Transverse colon (tissue), 4 donors: ENCODE measurements around the gene TPD52L1. TPM values are rescaled to one million over a fixed set of nuclear protein-coding genes. Genes with fewer than 3 reads are reported as not detected.

Experiments used
- DNase-seq: peaks from one replicate; pipeline ENCODE4 v3.0.0-alpha.2; 2019
- H3K27ac ChIP-seq, 4 donors: fragments of 200-600 bp; sonication (generic); 2 replicates each; pipeline ENCODE4 v1.5.1; 2016 to 2018; ENCODE audit warnings: inconsistent platforms in 4 of 4
- H3K27me3 ChIP-seq: fragments of 200-600 bp; sonication (generic); 2 replicates; pipeline ENCODE4 v1.5.1; 2017; ENCODE audit warnings: inconsistent platforms
- H3K36me3 ChIP-seq, 4 donors: fragments of 200-600 bp; sonication (generic); 2 replicates each; pipeline ENCODE4 v1.5.1; 2017 to 2019; ENCODE audit warnings: inconsistent platforms in 4 of 4
- H3K4me1 ChIP-seq, 4 donors: fragments of 200-600 bp; sonication (generic); 2 replicates each; pipeline ENCODE4 v1.5.1; 2017 to 2020; ENCODE audit warnings: inconsistent platforms in 4 of 4
- H3K4me3 ChIP-seq, 4 donors: fragments of 200-600 bp; sonication (generic); 1 replicate in 1 of 4; 2 replicates in 3 of 4; pipeline versions ENCODE4 v1.5.1 to v1.6.1; 2017 to 2019; ENCODE audit warnings: inconsistent platforms in 4 of 4
- H3K9me3 ChIP-seq, 2 donors: fragments of 200-600 bp; sonication (generic); 2 replicates each; pipeline ENCODE4 v1.5.1; 2017 to 2019; ENCODE audit warnings: inconsistent platforms in 2 of 2
- EP300 ChIP-seq: sonication (generic); formaldehyde crosslinking; IDR thresholded peaks from one replicate; pipeline ENCODE4 v1.6.1; 2017; ENCODE audit warnings: antibody characterized with exemption, low read depth
- POLR2A ChIP-seq: fragments of 450-650 bp; IDR thresholded peaks from one replicate; pipeline ENCODE4 v1.6.1; 2016; ENCODE audit warnings: antibody characterized with exemption, mild to moderate bottlenecking, moderate library complexity
- POLR2AphosphoS5 ChIP-seq, 3 donors: sonication (generic); formaldehyde crosslinking; IDR thresholded peaks; one replicate each; pipeline ENCODE4 v1.6.1; 2016; ENCODE audit warnings: antibody characterized with exemption in 3 of 3
- WGBS, 2 donors: methylation state at CpG; one replicate each; pipeline ENCODE4 v1.1.5; 2018; ENCODE audit warnings: low coverage in 1 of 2; 5-methylcytosine and 5-hydroxymethylcytosine counted together
- in situ Hi-C, 4 donors: fragments of 200-750 bp; cut with MboI; loops; one replicate each; pipeline versions ENCODE4 v1.15.0 to v1.15.1; 2017; ENCODE audit warnings: low sequenced_read_pairs in 3 of 4, low pct_ligation_motif_present in 1 of 4, low pct_unique_long_range_greater_than_20kb in 1 of 4
- intact Hi-C: fragments of 100-400 bp; cut with DNase I; formaldehyde crosslinking; loops from one replicate; pipeline ENCODE4 v1.15.1; 2023; ENCODE audit warnings: low total_unique reads
- total RNA-seq, 4 donors: library from RNA; depleted of rRNA; stranded (reverse); fragments of >200 nt; gene quantifications; one replicate each; pipeline ENCODE4 v1.1.0, GENCODE V29; 2016
- TF ChIP-seq, protein P1 (sequence below), 5 experiments: fragments of 200-600 bp in 3 of 5; fragments of 450-650 bp in 2 of 5; sonication (generic) in 3 of 5; IDR thresholded peaks; 1 replicate in 2 of 5; 2 replicates in 3 of 5; pipeline ENCODE4 v1.5.1; 2016 to 2017; ENCODE audit warnings: antibody characterized with exemption in 5 of 5, inconsistent platforms in 3 of 5, mild to moderate bottlenecking in 2 of 5, moderate library complexity in 1 of 5

TPD52L1 gene
- total RNA-seq, 4 donors from 2014 or later: 2.6 to 96.5 (median 25.2) TPM

DNA sequence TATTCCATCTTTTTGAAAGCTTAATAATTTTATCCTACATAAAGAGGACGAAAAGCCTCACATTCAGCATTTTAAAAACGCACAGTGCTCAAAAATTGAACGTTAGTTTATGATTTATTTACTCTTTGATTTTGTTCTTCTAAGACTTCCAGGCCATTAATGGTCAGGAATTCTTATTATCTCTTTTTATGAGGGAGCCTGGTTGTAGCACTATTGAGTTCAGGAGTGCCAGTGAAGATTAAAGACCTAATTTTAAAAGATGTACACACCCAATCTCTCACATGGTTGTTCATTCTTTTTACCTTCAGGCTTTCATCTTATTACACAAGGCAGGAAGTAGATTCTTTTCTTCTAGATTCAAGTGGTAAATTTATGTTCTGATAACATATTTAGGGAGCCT is 79.6 kb downstream of the TPD52L1 start:
- Histone ChIP-seq H3K27me3 (no peaks in the 10 kb centered on the region), H3K4me1 (peaks cover 0 to 29% (median 0%) of the 10 kb centered on the region in 4 donors), H3K27ac (no peak overlapping the region), H3K36me3 (no peaks in the 10 kb centered on the region), H3K4me3 (no peak overlapping the region), H3K9me3 (no peaks in the 10 kb centered on the region)
- WGBS, 2 donors: 56 to 65% methylated on average over 3 of the region's 3 CpGs
- in situ Hi-C loops (no loop called here), intact Hi-C loops (no loop called here)
- no peak for TF ChIP-seq POLR2AphosphoS5 (IDR thresholded peaks at IDR 0.05)
- no peak for DNase-seq

DNA sequence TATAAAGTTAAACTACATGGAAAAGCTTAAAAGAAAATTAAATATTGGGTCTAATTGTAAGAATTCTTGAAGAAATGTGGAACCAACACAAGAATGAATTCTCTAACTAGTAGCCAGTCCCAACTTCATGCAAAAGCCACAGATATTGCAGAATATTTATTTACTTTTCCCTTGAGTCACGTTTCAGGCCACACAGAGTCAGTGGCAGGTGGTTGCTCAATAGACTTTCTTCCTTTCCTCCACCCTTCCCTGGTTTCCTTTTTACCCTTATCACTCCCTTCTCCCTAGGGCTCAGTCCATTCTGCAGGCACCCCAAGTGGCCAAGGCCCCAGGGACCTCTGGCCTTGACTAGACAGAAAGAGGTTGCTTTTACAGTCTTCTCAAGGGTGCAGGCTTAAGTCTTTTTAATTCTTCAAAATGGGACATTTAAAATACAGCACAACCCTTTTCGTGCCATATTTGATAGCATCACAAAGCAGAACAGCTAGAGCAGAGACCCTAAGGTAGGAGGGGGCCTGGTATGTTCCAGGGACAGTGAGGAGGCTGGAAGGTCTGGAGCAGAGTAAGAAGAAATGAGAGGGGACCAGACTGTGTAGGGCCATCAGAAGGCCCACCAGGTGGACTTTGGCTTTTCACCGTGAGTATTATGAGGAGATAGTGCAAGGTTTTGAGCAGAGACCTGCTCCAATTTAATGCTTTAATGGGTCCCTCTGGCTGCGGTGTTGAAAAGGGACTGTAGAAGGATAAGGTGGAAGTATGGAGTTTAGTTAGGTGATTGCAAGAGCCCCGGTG is 83.2 kb downstream of the TPD52L1 start:
- 76 to 83% methylated on average over 4 to 5 of the region's 5 CpGs for WGBS, 2 donors
- TF ChIP-seq POLR2A: no peak
- no peak for TF ChIP-seq EP300
- TF ChIP-seq, protein P1, sequence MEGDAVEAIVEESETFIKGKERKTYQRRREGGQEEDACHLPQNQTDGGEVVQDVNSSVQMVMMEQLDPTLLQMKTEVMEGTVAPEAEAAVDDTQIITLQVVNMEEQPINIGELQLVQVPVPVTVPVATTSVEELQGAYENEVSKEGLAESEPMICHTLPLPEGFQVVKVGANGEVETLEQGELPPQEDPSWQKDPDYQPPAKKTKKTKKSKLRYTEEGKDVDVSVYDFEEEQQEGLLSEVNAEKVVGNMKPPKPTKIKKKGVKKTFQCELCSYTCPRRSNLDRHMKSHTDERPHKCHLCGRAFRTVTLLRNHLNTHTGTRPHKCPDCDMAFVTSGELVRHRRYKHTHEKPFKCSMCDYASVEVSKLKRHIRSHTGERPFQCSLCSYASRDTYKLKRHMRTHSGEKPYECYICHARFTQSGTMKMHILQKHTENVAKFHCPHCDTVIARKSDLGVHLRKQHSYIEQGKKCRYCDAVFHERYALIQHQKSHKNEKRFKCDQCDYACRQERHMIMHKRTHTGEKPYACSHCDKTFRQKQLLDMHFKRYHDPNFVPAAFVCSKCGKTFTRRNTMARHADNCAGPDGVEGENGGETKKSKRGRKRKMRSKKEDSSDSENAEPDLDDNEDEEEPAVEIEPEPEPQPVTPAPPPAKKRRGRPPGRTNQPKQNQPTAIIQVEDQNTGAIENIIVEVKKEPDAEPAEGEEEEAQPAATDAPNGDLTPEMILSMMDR (IDR thresholded peaks at IDR 0.05): no peak
- TF ChIP-seq POLR2AphosphoS5 (IDR thresholded peaks at IDR 0.05): no peak
- in situ Hi-C loops: no loop called here
- no peak overlapping the region for H3K27ac ChIP-seq
- intact Hi-C loops: no loop called here
- no peak for DNase-seq
- peaks cover 5 to 7% of the 10 kb centered on the region in 2 donors for H3K9me3 ChIP-seq
- H3K36me3 ChIP-seq: no peaks in the 10 kb centered on the region
- no peaks in the 10 kb centered on the region for H3K27me3 ChIP-seq
- H3K4me1 ChIP-seq: peaks cover 0 to 22% (median 0%) of the 10 kb centered on the region in 4 donors
- no peak overlapping the region for H3K4me3 ChIP-seq

DNA sequence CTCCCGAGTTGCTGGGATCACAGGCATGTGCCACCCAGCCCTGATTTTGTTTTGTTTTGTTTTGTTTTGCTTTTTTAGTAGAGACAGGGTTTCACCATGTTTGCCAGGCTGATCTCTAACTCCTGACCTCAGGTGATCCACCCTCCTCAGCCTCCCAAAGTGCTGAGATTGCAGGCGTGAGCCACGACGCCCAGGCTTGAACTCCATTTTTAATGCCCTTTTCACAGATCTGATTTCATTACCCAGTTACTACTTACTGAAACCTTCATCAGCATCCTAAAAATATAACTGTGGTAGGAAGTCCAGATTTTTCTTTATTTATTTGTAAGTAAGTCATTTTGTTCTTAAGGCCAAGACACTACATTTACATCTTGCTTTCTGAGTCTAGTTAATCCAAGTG is 84.2 kb downstream of the TPD52L1 start:
- TF ChIP-seq POLR2AphosphoS5 (IDR thresholded peaks at IDR 0.05) (no peak), POLR2A (no peak), EP300 (no peak)
- TF ChIP-seq, protein P1 (IDR thresholded peaks at IDR 0.05): no peak
- 84 to 89% methylated on average over 4 of the region's 4 CpGs for WGBS, 2 donors
- intact Hi-C loops (no loop called here), in situ Hi-C loops (no loop called here)
- no peaks in the 10 kb centered on the region for H3K36me3 ChIP-seq
- H3K27me3 ChIP-seq: no peaks in the 10 kb centered on the region
- no peak for DNase-seq
- no peak overlapping the region for H3K4me3 ChIP-seq
- peaks cover 0 to 13% (median 0%) of the 10 kb centered on the region in 4 donors for H3K4me1 ChIP-seq
- H3K9me3 ChIP-seq: peaks cover 5 to 7% of the 10 kb centered on the region in 2 donors
- H3K27ac ChIP-seq: no peak overlapping the region

DNA sequence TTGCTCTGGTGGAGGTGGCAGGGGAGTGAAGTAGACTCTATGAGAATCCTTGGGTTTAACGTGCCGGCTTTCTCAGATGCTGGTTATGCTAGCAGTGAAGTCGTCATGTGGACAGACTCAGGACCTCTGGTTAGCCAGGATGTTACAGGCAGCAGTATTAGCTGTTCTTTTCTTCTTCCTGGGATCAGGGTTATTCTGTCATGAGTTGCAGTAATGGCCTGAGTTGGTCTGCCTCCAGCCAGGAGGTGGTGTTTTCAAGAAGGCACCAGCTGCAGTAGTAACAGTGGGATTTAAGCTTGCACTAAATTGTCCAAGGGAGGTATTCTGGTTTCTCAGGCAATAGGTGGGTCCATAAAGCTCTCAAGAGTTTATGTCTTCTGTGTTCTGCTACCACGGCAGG is 91.5 kb downstream of the TPD52L1 start:
- 79% methylated on average over 4 of the region's 4 CpGs; no CpG with 5 or more reads in 1 of the 2 donors for WGBS, 2 donors
- Histone ChIP-seq H3K36me3 (no peaks in the 10 kb centered on the region), H3K27ac (no peak overlapping the region), H3K4me1 (peaks cover 0 to 16% (median 4%) of the 10 kb centered on the region in 4 donors), H3K27me3 (no peaks in the 10 kb centered on the region), H3K4me3 (no peak overlapping the region), H3K9me3 (peaks cover 5 to 7% of the 10 kb centered on the region in 2 donors)
- in situ Hi-C loops: no loop called here
- TF ChIP-seq POLR2AphosphoS5 (IDR thresholded peaks at IDR 0.05): no peak
- no peak for TF ChIP-seq POLR2A
- TF ChIP-seq, protein P1 (IDR thresholded peaks at IDR 0.05): no peak
- no peak for TF ChIP-seq EP300
- intact Hi-C loops: no loop called here
- DNase-seq: no peak
